Choroid plexus epithelial cell (primary cell): ENCODE data around the gene HLA-DPB1.

ENCODE experiments used
- DNase-seq: peaks from one replicate; pipeline ENCODE4 v3.0.0-alpha.2; 2010; ENCODE audit warnings: low read depth
- H3K4me3 ChIP-seq: 2 replicates; pipeline ENCODE4 v1.5.1; 2011; ENCODE audit warnings: low read depth, mild to moderate bottlenecking, control low read depth, low read length, moderate library complexity
- TF ChIP-seq, protein P1 (sequence below): conservative IDR thresholded peaks from 2 replicates; pipeline ENCODE4 v1.5.1; 2011; ENCODE audit warnings: low read depth, mild to moderate bottlenecking, control low read depth, inconsistent platforms, low read length, moderate library complexity

The HLA-DPB1 gene

DNA sequence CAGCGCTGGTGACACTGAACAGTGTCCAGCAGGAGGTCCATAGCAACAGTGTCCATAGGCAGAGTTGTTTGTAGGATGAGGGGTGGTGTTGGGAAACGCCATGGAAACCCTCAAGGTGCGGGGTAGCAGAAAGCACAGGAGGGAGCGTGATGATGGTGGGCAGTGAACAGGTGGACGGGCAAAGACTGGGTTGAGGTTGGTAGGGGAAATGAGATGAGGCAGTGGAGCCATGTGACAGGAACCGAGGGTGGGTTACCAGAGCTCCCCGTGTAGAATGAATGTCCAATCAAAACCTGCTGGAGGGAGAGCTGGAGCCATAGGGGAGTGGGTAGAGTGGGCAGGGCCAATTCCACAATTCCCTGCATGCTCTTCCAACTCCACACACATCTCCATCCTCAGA, 38.0 kb downstream of the HLA-DPB1 start:
- TF ChIP-seq, protein P1, sequence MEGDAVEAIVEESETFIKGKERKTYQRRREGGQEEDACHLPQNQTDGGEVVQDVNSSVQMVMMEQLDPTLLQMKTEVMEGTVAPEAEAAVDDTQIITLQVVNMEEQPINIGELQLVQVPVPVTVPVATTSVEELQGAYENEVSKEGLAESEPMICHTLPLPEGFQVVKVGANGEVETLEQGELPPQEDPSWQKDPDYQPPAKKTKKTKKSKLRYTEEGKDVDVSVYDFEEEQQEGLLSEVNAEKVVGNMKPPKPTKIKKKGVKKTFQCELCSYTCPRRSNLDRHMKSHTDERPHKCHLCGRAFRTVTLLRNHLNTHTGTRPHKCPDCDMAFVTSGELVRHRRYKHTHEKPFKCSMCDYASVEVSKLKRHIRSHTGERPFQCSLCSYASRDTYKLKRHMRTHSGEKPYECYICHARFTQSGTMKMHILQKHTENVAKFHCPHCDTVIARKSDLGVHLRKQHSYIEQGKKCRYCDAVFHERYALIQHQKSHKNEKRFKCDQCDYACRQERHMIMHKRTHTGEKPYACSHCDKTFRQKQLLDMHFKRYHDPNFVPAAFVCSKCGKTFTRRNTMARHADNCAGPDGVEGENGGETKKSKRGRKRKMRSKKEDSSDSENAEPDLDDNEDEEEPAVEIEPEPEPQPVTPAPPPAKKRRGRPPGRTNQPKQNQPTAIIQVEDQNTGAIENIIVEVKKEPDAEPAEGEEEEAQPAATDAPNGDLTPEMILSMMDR = no peak
- no peak for DNase-seq
- H3K4me3 ChIP-seq = no peak overlapping the region

- TF ChIP-seq, protein P1 = no peak
- no peak overlapping the region for H3K4me3 ChIP-seq
- DNase-seq = no peak
These were observed 38.6 kb downstream of the HLA-DPB1 start for GRCh38 chr6:33114406-33114805.

- H3K4me3 ChIP-seq = no peak overlapping the region
- TF ChIP-seq, protein P1 = no peak
- DNase-seq = no peak
These were observed 40.6 kb downstream of the HLA-DPB1 start for GRCh38 chr6:33116417-33116816.

DNA sequence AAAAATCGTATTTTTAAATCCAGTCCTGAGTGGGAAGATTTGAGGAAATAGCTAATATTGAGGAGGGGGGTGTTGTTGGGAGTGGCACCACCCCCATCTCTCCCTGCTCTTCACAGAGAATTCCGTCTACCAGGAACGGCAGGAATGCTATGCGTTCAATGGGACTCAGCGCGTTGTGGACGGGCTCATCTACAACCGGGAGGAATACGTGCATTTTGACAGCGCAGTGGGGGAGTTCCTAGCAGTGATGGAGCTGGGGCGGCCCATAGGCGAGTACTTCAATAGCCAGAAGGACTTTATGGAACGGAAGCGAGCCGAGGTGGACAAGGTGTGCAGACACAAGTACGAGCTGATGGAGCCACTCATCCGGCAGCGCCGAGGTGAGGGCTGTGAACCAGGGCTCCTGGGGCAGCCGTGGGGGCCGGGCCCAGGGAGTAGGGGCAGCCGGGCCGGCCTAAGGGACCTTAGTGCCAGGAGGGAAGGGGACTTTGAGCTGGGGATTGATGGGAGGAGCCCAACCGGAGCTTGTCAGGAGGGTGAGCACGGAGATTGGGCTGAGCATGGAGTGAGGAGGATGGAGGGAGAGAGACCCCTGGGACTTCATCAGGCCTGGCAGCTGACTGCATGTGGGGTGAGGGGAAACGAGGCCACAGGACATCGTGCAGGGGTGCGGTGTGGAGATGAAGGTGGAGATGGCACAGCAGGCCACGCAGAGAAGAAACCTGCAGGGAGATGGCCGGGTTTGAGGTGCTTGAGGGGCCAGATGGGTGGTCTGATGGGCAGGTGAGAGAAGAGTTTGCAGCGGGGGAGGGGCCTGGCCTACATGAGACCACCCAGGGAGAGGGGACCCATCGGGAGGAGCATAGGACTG, 41.3 kb downstream of the HLA-DPB1 start:
- H3K4me3 ChIP-seq = no peak overlapping the region
- DNase-seq = no peak
- TF ChIP-seq, protein P1 = no peak

DNA sequence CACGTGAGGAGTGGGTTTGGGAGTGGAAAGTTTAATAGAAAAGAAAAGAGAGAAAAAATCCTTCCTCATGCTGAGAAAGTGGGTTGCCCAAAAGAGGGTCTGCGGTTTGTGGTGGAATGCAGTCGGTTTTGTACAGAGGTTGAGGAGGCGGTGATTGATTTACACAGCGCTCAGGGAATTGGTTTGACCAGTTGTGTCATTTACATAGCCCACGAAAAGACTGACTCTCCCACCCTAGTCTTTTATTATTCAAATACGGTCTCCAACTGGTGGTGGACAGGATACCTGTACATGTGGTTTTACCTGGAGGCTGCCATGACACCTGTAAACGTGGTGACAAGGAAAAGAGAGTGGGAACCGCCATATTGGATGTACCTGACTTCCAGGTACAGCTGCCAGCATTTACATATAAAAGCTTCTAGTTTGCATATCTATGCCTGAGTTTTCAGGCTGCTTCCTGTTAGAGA, 42.1 kb downstream of the HLA-DPB1 start:
- DNase-seq = no peak
- TF ChIP-seq, protein P1 = no peak
- H3K4me3 ChIP-seq = no peak overlapping the region

DNA sequence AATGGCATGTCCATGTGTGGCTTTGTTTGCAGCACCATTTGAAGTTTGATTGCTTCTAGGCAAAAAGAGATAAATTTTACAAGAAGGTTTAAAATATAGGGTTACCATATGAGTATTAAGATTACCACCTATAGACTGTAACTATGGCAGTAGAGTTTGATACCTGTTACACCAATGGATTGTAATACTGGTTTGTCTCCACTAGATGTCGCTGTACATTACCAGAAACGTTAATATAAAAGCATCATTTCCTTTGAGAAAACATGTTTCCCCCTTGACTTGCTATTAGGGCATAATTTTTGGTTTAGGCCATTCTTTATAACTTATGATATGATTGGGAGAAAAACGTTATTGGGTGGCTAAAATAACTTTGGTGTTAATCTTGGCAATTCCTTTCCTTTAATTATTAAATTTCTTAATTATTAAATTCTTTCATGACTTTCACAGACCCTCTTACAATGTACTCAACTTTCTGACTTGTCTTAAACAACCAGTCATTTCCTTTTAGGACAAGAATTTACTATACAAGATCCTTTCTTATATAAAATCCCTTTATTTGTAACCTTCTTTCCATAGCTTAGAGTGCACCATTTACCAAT, 42.8 kb downstream of the HLA-DPB1 start:
- DNase-seq = peak; percentile 69
- TF ChIP-seq, protein P1 = peak; percentile 59
- H3K4me3 ChIP-seq = no peak overlapping the region
